Cardiac fibroblast (primary cell): ENCODE measurements around the gene LRP1B.
"Not testable (repeated sequence)": the region's sequence is repeated elsewhere in the genome, so short reads cannot be mapped to it uniquely, and the experiment has no call there.

Experiments
- DNase-seq, 2 donors: peaks; one replicate each; pipeline versions ENCODE4 v3.0.0 to v3.0.0-alpha.2; 2010; ENCODE audit warnings: low read depth in 2 of 2
- H3K4me3 ChIP-seq, 2 donors: replicated peaks in 1 of 2; 1 replicate in 1 of 2; 2 replicates in 1 of 2; pipeline ENCODE4 v1.5.1; 2011; ENCODE audit warnings: low read depth in 2 of 2, low read length in 2 of 2, mild to moderate bottlenecking in 2 of 2, moderate library complexity in 1 of 2
- CTCF ChIP-seq: IDR thresholded peaks from one replicate; pipeline ENCODE4 v1.5.1; 2011; ENCODE audit warnings: low read depth, mild to moderate bottlenecking, low read length, inconsistent platforms

LRP1B gene

GRCh38 chr2:141195087-141195486 is 935.7 kb downstream of the LRP1B start:
- DNase-seq, result no peak
- TF ChIP-seq CTCF, result no peak
- H3K4me3 ChIP-seq, result no peak overlapping the region

GRCh38 chr2:141187075-141187439 is 943.8 kb downstream of the LRP1B start:
- DNase-seq, result no peak
- TF ChIP-seq CTCF, result no peak
- H3K4me3 ChIP-seq, result no peak overlapping the region

GRCh38 chr2:141186413-141187074 is 944.3 kb downstream of the LRP1B start:
- no peak for TF ChIP-seq CTCF
- DNase-seq, result no peak
- no peak overlapping the region for H3K4me3 ChIP-seq

- TF ChIP-seq CTCF, result no peak
- H3K4me3 ChIP-seq, result no peak overlapping the region
- no peak for DNase-seq
These were observed 948.6 kb downstream of the LRP1B start for GRCh38 chr2:141182246-141182645.

- not testable (repeated sequence) for H3K4me3 ChIP-seq, DNase-seq
These were observed 961.7 kb downstream of the LRP1B start for GRCh38 chr2:141169117-141169516.

GRCh38 chr2:141162314-141162713 is 968.5 kb downstream of the LRP1B start:
- DNase-seq, result no peak
- H3K4me3 ChIP-seq, result no peak overlapping the region
- no peak for TF ChIP-seq CTCF

- no peak for DNase-seq
- no peak for TF ChIP-seq CTCF
- H3K4me3 ChIP-seq, result no peak overlapping the region
These were observed 979.1 kb downstream of the LRP1B start for GRCh38 chr2:141151611-141152286.
